Measurements from ENCODE around the gene IFNAR1.

GRCh38 chr21:33302055-33302454 lies 22.7 kb upstream of the IFNAR1 start:
- no peak for TF ChIP-seq CTCF (IDR thresholded peaks at IDR 0.05 in 4 of 5, conservative IDR thresholded peaks at IDR 0.05 in 1 of 5)
- no peak for TF ChIP-seq POLR2A (IDR thresholded peaks at IDR 0.05)

Data from gastrocnemius medialis (tissue), 4 donors.